ENCODE measurements around the gene MBD1.
"Not testable (repeated sequence)": the region's sequence is repeated elsewhere in the genome, so short reads cannot be mapped to it uniquely, and the experiment has no call there.

Gene MBD1

DNA sequence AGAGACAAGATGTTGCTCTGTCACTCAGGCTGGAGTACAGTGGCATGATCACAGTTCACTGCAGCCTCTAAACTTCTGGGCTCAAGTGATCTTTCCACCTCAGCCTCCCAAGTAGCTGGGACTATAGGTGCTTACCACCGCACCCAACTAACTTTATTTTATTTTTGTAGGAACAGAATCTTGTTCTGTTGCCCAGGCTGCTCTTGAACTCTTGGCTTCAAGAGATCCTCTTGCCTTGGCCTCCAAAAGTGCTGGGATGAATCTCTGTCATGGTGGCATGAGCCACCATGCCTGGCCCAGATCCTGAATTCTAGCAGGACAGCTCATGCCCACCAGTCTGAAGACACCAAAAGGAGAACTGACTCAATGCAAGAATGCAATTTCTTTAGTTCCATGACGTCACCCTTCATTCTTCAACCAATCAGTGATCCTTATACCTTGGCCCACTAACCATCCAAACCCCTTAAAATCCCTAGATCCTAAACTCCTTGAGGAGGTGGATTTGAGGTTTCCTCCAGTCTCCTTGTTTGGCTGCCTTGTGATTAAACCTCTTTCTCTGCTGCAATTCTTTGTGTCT is 31.8 kb upstream of the MBD1 start:
- H3K4me3 ChIP-seq (ENCODE audit: low read depth, low read length): no peak overlapping the region
- TF ChIP-seq, protein P1, sequence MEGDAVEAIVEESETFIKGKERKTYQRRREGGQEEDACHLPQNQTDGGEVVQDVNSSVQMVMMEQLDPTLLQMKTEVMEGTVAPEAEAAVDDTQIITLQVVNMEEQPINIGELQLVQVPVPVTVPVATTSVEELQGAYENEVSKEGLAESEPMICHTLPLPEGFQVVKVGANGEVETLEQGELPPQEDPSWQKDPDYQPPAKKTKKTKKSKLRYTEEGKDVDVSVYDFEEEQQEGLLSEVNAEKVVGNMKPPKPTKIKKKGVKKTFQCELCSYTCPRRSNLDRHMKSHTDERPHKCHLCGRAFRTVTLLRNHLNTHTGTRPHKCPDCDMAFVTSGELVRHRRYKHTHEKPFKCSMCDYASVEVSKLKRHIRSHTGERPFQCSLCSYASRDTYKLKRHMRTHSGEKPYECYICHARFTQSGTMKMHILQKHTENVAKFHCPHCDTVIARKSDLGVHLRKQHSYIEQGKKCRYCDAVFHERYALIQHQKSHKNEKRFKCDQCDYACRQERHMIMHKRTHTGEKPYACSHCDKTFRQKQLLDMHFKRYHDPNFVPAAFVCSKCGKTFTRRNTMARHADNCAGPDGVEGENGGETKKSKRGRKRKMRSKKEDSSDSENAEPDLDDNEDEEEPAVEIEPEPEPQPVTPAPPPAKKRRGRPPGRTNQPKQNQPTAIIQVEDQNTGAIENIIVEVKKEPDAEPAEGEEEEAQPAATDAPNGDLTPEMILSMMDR (IDR thresholded peaks at IDR 0.05; ENCODE audit: control insufficient read depth, extremely low read depth, insufficient read depth): no peak
- DNase-seq (ENCODE audit: low read depth): no peak

DNA sequence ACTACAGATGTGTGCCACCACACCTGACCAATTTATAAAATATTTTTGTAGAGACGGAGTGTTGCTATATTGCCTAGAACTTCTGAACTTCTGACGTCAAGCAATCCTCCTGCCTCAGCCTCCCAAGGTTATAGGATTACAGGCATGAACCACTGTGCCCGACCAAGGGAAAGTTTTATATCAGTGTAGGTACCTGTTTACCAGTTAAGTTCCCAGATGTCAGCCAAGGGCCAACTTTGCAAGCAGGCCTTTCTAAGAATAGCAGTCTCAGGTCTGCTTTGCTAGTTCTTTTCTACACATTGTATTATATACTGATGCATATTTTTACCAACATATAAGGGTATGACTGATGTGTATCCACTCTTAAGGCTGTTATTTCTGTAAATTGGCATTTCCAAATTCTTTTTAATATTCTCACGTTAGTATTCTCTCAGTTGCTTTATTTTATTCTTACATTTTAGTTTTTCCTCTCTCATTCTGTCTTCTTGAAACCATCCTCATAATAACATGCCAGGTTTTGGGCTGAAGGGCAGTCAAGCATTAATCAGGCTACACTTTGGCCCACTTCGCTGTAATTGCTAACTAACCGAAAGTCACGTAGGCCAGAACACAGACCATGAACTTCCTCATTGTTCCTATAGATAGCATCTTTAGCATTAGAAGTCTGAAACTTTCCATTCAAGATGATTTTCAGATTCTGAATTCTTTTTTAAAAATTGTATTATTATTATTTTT is 31.1 kb upstream of the MBD1 start:
- TF ChIP-seq, protein P1 (IDR thresholded peaks at IDR 0.05; ENCODE audit: control insufficient read depth, extremely low read depth, insufficient read depth): no peak
- no peak overlapping the region for H3K4me3 ChIP-seq (ENCODE audit: low read depth, low read length)
- no peak for DNase-seq (ENCODE audit: low read depth)

- DNase-seq (ENCODE audit: low read depth): no peak
- TF ChIP-seq, protein P1 (IDR thresholded peaks at IDR 0.05; ENCODE audit: control insufficient read depth, extremely low read depth, insufficient read depth): no peak
- no peak overlapping the region for H3K4me3 ChIP-seq (ENCODE audit: low read depth, low read length)
These were observed 30.3 kb upstream of the MBD1 start for GRCh38 chr18:50311650-50312049.

GRCh38 chr18:50310080-50310479 is 28.8 kb upstream of the MBD1 start:
- no peak overlapping the region for H3K4me3 ChIP-seq (ENCODE audit: low read depth, low read length)
- TF ChIP-seq, protein P1 (IDR thresholded peaks at IDR 0.05; ENCODE audit: control insufficient read depth, extremely low read depth, insufficient read depth): no peak
- DNase-seq (ENCODE audit: low read depth): no peak

DNA sequence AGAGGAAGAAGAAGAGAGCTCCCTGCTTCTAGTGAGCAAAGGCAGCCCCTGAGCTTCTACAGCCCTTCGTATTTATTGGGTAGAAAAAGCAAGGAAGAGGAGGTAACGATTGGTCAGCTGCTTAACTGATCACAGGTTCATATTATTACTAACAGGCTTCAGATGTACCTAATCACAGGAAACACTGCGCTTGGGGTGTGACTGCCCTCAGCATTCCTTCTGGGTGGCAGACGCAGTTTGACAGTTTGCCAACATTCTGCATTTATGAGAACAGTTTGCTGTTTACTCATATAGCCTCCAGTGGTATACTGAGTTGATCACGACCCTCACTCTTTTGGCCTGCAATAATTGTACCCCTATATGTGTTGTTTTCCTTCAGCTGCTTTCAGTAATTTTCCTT is 27.5 kb upstream of the MBD1 start:
- not testable (repeated sequence) for DNase-seq (ENCODE audit: low read depth); H3K4me3 ChIP-seq (ENCODE audit: low read depth, low read length)

DNA sequence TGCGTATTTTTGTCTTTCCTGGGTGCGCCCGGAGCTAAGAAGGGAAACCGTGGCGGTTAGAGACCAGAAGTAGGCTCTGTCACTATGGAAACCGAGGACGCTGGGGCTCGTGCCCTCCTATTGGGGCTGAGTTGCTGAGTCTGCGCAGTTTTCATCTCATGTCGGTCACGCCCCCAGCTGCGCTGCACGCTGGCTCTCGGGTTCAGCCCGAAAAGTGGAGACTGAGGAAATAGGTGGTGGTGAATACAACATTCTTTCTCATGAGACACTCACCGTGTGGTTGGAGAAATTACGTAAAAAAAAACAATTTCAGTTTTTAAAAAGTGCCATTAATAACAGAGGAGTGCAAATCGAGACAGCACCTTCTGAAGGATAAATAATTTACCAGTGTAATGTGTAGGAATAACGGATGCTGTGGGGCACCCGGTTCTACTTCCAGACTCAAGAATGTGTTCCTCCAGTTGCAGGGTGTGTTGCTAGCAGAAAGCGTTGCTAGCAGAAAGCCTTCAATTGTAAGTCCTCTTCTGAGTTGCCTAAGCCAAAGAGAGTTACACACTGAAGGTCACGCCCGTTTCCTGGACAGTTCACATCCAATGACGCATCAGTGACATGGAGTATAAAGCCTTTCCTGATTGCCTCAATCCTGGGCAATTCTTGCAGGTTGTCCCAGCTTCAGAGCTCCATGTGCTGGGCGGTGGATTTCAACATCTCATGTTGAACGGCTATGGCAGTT is 26.6 kb upstream of the MBD1 start:
- DNase-seq (ENCODE audit: low read depth): peak; percentile 38
- peak overlapping the region; percentile 50 for H3K4me3 ChIP-seq (ENCODE audit: low read depth, low read length)
- TF ChIP-seq, protein P1 (IDR thresholded peaks at IDR 0.05; ENCODE audit: control insufficient read depth, extremely low read depth, insufficient read depth): no peak

DNA sequence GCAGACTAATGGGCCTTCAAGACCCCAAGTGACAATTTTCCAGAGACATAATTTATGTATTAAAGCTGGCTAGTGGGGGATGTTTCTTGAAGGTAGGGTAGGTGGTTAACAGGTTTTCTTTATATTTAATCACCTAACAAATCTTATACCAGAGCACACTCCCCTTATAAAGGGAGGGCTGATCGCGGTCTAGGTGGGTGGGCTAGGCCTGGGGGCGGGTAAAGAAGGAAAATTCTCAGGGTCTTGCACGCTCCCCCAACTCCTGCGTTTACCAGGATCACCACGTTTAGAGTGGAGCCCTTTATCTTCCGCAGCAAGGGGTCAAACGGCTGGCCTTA is 26.0 kb upstream of the MBD1 start:
- no peak for DNase-seq (ENCODE audit: low read depth)
- H3K4me3 ChIP-seq (ENCODE audit: low read depth, low read length): peak overlapping the region; percentile 50
- TF ChIP-seq, protein P1 (IDR thresholded peaks at IDR 0.05; ENCODE audit: control insufficient read depth, extremely low read depth, insufficient read depth): no peak
